AG04449 (cell line): ENCODE data around the gene CELF3.

Source experiments
- CTCF ChIA-PET: fragments of 350-600 bp; formaldehyde crosslinking; extraction: SDS; loops from one replicate; lab custom pipeline; 2021; ENCODE audit warnings: antibody characterized with exemption; lab: Yijun Ruan, JAX
- POLR2A ChIA-PET: fragments of 400-600, 350-600 bp; formaldehyde crosslinking; extraction: SDS; loops from one replicate; lab custom pipeline; 2020; ENCODE audit warnings: antibody characterized with exemption, inconsistent platforms; lab: Yijun Ruan, JAX
- DNase-seq: peaks from one replicate; pipeline ENCODE4 v3.0.0-alpha.2; 2010; ENCODE audit warnings: low read depth, low spot score
- H3K4me3 ChIP-seq: 2 replicates; pipeline ENCODE4 v1.5.1; 2011; ENCODE audit warnings: low read depth, mild to moderate bottlenecking, control low read depth, low read length
- TF ChIP-seq, protein P1 (sequence below): IDR thresholded peaks from one replicate; pipeline ENCODE4 v1.5.1; 2011; ENCODE audit warnings: mild to moderate bottlenecking, moderate library complexity, low read length, control low read depth, inconsistent platforms; ENCODE audit not compliant: insufficient read depth; ENCODE audit errors: missing control alignments

Gene CELF3

DNA sequence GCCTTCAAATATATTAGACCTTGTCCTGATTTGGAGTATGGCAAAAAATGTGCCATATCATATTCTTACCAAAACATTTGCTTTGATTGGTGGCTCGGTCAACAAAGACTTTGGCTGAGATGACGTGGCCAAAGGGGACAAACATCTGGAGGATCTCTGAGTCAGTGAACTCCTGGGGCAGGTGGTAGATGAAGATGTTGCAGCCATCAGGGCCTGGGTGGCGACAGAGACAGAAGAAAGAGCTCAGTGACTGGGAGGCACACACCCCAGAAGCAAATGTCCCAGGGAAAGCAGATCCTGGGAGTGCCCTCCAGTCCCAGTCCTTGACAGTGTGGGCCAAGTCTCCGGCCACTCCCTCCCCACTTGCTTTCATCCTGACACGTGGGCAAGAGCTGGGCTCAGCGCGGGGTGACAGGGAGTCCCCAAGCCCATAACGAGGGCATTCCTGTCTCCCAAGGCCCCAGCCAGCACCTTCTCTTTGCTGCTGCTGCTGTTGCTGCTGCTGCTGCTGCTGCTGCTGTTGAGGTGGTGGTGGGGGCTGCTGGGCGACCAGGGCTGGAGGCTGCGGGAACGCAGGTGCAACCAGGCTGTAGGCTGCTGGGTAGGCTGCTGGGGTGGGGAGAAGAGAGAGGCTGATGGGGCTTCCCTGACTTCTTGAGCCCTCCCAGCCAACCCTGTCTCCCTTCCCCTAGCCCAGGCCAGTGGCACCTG, 10.7 kb downstream of the CELF3 start:
- no peak overlapping the region for H3K4me3 ChIP-seq

DNA sequence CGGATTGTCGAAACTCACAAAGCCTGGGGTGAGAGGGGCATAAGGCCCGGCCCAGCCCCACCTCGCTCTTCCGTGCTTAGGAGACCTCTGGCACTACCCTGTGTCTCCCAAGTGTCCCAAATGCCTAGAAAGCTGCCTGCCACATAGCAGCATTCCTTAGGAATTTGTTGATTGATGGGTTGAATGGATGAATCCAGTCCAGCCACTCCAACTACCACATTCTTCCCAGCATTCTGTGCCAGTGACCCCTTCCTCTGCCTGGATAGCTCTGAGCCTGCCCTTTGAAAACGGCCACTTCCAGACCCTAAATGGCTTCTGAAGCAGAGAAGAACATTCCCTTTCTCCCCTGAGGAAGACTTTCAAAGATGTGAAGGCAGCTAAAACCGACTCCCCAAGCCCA, 11.5 kb downstream of the CELF3 start:
- no peak for DNase-seq
- POLR2A ChIA-PET: no interaction called here
- CTCF ChIA-PET: interaction anchor here (1.0 to 4.6 kb wide), 4 partner anchors 12 to 111 kb away, joined by 3 to 19 read pairs (median 4); partner anchors contain the start of gene RIIAD1
- TF ChIP-seq, protein P1, sequence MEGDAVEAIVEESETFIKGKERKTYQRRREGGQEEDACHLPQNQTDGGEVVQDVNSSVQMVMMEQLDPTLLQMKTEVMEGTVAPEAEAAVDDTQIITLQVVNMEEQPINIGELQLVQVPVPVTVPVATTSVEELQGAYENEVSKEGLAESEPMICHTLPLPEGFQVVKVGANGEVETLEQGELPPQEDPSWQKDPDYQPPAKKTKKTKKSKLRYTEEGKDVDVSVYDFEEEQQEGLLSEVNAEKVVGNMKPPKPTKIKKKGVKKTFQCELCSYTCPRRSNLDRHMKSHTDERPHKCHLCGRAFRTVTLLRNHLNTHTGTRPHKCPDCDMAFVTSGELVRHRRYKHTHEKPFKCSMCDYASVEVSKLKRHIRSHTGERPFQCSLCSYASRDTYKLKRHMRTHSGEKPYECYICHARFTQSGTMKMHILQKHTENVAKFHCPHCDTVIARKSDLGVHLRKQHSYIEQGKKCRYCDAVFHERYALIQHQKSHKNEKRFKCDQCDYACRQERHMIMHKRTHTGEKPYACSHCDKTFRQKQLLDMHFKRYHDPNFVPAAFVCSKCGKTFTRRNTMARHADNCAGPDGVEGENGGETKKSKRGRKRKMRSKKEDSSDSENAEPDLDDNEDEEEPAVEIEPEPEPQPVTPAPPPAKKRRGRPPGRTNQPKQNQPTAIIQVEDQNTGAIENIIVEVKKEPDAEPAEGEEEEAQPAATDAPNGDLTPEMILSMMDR: no peak
- H3K4me3 ChIP-seq: no peak overlapping the region

More for the DNA sequence above, 10.7 kb downstream of the CELF3 start:
- CTCF ChIA-PET: interaction anchor here (1.0 to 4.6 kb wide), 6 partner anchors 12 to 112 kb away, joined by 3 to 19 read pairs (median 3); partner anchors contain the start of gene RIIAD1
- no peak for DNase-seq
- TF ChIP-seq, protein P1: no peak
- POLR2A ChIA-PET: no interaction called here

DNA sequence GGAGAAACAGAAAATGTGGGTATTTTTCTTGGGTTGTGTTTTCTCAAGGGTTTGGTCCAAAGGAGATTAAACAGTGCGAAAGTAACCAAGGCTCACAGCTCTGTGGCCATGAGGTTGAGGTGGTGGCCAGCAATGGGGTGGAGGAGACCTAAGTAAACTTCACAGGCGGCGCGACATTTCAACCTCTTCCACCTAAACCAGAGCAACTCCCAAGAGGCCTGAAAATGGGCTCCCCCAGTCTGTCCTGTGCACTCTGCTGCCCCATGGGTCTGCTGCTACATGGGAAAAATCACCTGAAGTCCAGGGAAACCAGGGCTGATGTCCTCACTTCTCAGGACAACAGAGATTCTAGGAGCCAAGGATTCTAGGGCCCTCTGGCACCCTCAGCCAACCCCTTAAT, 12.4 kb downstream of the CELF3 start:
- CTCF ChIA-PET: interaction anchor here (4.6 kb wide), 1 partner anchor 11 kb away, joined by 19 read pairs; no protein-coding TSS in a partner anchor
- DNase-seq: no peak
- no peak overlapping the region for H3K4me3 ChIP-seq
- POLR2A ChIA-PET: no interaction called here
- TF ChIP-seq, protein P1: no peak

DNA sequence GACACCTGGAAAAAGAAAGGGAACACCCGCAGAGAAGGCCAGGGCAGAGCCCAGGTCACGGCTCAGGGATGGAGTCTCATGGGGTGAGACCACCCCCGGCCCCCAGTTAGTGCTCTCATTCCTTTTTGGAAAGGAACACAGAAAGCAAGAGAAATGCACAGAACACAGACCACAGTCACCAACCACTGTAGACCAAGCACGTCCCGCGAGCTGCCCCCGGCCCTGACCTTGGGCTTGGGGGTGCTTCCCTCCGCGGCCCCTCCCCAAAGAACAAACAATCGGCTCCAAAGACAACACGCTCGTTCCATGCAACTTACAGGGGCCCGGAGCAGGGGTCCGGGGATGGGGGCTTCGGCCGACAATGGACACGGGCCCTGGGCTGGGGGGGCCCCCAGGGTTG, 12.8 kb downstream of the CELF3 start:
- TF ChIP-seq, protein P1: no peak
- POLR2A ChIA-PET: no interaction called here
- CTCF ChIA-PET: no interaction called here
- no peak overlapping the region for H3K4me3 ChIP-seq
- DNase-seq: no peak

DNA sequence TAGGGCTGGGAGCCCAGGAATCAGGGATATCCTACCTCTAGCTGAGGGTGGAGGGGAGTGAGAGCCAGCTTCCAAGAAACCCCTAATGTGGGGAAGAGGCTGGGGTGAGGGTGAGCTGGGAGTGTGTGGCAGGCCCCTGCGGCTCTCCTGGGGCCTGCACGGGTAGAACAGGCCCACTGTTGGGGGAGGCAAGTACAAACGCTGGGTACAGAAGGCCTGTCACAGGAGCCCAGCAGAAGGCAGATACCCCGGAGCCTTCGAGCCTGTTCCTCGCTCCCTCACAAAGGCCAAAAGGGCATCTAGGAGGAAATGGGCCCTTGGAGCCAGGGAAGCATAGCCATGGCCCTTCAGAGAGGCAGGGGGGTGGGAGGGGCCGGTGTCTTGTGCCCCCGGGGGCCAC, 13.7 kb downstream of the CELF3 start:
- ChIA-PET CTCF (no interaction called here), POLR2A (no interaction called here)
- no peak for DNase-seq
- no peak overlapping the region for H3K4me3 ChIP-seq
- TF ChIP-seq, protein P1: no peak

DNA sequence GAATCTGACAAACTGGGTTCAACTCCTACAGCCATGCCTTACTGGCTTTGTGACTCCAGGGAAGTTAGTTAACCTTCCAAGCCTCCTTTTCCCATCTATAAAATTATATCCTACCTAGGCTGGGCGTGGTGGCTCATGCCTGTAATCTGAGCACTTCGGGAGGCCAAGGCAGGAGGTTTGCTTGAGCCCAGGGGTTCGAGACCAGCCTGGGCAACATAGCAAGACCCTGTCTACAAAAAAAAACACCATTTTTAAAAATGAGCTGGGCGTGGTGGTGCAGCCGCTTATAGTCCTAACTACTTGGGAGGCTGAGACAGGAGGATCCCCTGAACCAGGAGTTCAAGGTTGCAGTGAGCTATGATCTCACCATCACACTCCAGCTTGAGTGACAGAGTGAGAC, 15.1 kb downstream of the CELF3 start:
- no peak for DNase-seq
- TF ChIP-seq, protein P1: no peak
- CTCF ChIA-PET: interaction anchor here (1.9 kb wide), 1 partner anchor 9 kb away, joined by 7 read pairs; no protein-coding TSS in a partner anchor
- POLR2A ChIA-PET: no interaction called here
- H3K4me3 ChIP-seq: no peak overlapping the region
